Myometrial cell (primary cell): ENCODE data around the gene ZBTB46. TPM values are rescaled to one million over a fixed set of nuclear protein-coding genes. Genes with fewer than 3 reads are reported as not detected.

Source experiments
- total RNA-seq: library from RNA; depleted of rRNA; stranded (reverse); fragments of >200 nt; gene quantifications from 2 replicates; pipeline ENCODE4 v1.2.3, GENCODE V29; 2015

ZBTB46 gene, protein sequence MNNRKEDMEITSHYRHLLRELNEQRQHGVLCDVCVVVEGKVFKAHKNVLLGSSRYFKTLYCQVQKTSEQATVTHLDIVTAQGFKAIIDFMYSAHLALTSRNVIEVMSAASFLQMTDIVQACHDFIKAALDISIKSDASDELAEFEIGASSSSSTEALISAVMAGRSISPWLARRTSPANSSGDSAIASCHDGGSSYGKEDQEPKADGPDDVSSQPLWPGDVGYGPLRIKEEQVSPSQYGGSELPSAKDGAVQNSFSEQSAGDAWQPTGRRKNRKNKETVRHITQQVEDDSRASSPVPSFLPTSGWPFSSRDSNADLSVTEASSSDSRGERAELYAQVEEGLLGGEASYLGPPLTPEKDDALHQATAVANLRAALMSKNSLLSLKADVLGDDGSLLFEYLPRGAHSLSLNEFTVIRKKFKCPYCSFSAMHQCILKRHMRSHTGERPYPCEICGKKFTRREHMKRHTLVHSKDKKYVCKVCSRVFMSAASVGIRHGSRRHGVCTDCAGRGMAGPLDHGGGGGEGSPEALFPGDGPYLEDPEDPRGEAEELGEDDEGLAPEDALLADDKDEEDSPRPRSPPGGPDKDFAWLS
- total RNA-seq: 21.1 and 34.3 TPM in 2 replicates

GRCh38 chr20:63830841-63831588 lies at the start of gene ZBTB46:
TSS of gene ZBTB46 (minus strand) at chr20:63831264. CDS start at chr20:63790757, 40,507 bp downstream.

DNA sequence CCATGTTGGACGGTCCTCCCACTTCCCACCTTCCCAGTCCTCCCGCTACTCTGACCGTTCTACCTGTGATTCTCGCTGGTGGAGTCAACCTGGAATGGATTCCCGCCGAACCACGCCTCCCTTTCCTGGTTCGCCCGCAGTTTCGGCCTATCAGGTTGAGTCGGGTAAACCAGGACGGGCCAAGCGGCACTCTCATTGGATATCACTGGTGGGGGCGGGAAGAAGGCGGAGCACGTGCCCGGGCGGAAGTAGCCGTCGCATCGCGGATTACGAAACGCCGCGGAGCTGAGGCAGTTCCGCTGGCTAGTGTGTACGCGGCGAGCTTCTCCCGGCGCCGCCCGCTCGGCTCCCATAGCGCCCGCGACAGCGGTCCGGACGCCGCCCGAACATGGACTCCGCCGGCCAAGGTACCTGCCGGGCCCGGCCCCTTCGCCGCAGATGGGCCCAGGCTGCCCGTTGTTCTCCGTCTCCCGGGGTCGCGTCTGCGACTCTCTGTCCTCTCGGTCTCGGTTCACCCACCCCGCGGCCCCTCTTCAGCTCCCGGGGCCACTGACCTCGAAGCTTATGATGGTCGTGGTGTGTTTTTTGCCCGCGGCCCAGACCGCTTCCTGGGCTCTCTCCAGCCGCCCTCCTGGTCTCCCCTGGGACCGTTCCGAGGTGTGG lies 34.0 kb upstream of the ZBTB46 start, which contains the start of gene TPD52L2:
Gene TPD52L2, plus strand, starts transcription at position 293 of the 663 bp plus-strand sequence. Its CDS starts 96 bp downstream, at position 389.

GRCh38 chr20:63861365-63861934 lies 30.4 kb upstream of the ZBTB46 start, which contains the start of gene ABHD16B:
TSS of gene ABHD16B (plus strand) at chr20:63861498. CDS start at chr20:63861541, 43 bp downstream.

GRCh38 chr20:63739130-63740069 lies 91.7 kb downstream of the ZBTB46 start, which contains the start of gene SLC2A4RG:
TSS of gene SLC2A4RG (plus strand) at chr20:63739776. CDS start at chr20:63739913, 137 bp downstream.

GRCh38 chr20:63735859-63736718 lies 95.0 kb downstream of the ZBTB46 start, which contains the start of gene LIME1:
TSS of gene LIME1 (plus strand) at chr20:63736664. CDS start at chr20:63737550, 886 bp downstream.

DNA sequence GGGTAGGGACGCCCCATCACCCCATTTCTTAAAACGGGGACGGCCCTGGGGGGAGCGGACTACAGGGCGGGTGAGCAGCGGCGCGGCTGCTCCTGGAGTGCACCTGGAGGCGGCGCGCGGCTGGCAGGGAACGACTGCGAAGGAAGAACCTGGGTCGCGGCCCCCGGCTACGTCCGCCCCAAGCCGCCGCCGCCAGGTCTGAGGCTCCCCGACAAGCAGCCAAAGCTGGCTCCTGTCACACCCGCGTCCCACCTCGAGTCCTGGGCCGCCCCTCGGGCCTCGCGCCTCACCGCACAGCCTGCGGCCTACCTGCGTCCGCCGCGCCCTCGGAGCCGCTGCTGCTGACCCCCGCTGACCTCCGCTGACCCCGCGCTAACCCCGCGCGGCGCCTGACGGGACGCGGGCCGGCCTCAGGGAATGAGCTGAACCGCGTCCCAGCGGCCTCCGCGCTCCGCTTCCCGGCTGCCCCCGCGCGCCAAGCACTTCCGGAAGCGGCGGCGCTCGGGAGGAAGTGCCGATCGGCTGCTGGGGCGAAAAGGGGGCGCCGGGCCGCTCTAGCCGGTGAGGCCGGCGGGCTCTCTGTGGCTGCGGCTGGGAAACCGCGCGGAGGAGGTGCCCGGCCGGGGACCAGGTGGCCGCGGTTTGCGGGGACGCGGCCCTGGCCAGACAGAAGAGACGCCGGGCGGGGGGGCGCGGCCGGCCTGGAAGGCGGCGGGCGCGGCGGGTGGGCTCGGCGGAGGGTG lies 123.3 kb downstream of the ZBTB46 start, which contains the start of the genes ARFRP1 and ZGPAT:
Gene ARFRP1, minus strand, starts transcription at position 419 of the 743 bp plus-strand sequence. CDS start 885 bp downstream, outside the sequence.
Gene ZGPAT, plus strand, starts transcription at position 482 of the 743 bp plus-strand sequence. CDS start 542 bp downstream, outside the sequence.

GRCh38 chr20:63696628-63697356 lies 134.3 kb downstream of the ZBTB46 start, which contains the start of gene TNFRSF6B:
TSS of gene TNFRSF6B (plus strand) at chr20:63696652. CDS start at chr20:63696768, 116 bp downstream.

Other genes with a start within 250 kb of the ZBTB46 start
- gene GMEB2, start 204.2 kb downstream of the ZBTB46 start, total RNA-seq: 11.3 and 13.3 TPM in 2 replicates
- gene STMN3, start 177.8 kb downstream of the ZBTB46 start, total RNA-seq: 53.3 and 67.2 TPM in 2 replicates
- 13.5 and 14.0 TPM in 2 replicates for gene RTEL1, start 173.0 kb downstream of the ZBTB46 start, total RNA-seq
- 250 and 261 TPM in 2 replicates for gene TNFRSF6B, start 134.6 kb downstream of the ZBTB46 start, total RNA-seq
- 38.9 and 59.5 TPM in 2 replicates for gene ARFRP1, start 123.3 kb downstream of the ZBTB46 start, total RNA-seq
- gene ZGPAT, start 123.2 kb downstream of the ZBTB46 start, total RNA-seq: 24.1 and 42.7 TPM in 2 replicates
- gene LIME1, start 94.6 kb downstream of the ZBTB46 start, total RNA-seq: 0.58 and 1.4 TPM in 2 replicates
- 49.3 and 69.3 TPM in 2 replicates for gene SLC2A4RG, start 91.5 kb downstream of the ZBTB46 start, total RNA-seq
- not detected in 2 replicates for gene ABHD16B, start 30.2 kb upstream of the ZBTB46 start, total RNA-seq
- 192 and 206 TPM in 2 replicates for gene TPD52L2, start 34.0 kb upstream of the ZBTB46 start, total RNA-seq
- gene DNAJC5, start 63.9 kb upstream of the ZBTB46 start, total RNA-seq: 38.6 and 43.4 TPM in 2 replicates
- 23.4 and 27.1 TPM in 2 replicates for gene UCKL1, start 125.2 kb upstream of the ZBTB46 start, total RNA-seq
- gene ZNF512B, start 138.7 kb upstream of the ZBTB46 start, total RNA-seq: 7.1 and 8.6 TPM in 2 replicates
- 1.4 and 2.1 TPM in 2 replicates for gene SAMD10, start 148.4 kb upstream of the ZBTB46 start, total RNA-seq
- 41.5 and 43.6 TPM in 2 replicates for gene PRPF6, start 149.9 kb upstream of the ZBTB46 start, total RNA-seq
- under 0.01 TPM in 1 of 2 replicates, not detected in the other for gene C20orf204, start 204.9 kb upstream of the ZBTB46 start, total RNA-seq
- gene SOX18, start 218.4 kb upstream of the ZBTB46 start, total RNA-seq: 0.29 TPM in 1 of 2 replicates, not detected in the other
- gene TCEA2, start 231.9 kb upstream of the ZBTB46 start, total RNA-seq: 4.8 and 17.3 TPM in 2 replicates
- gene RGS19, start 248.3 kb upstream of the ZBTB46 start, total RNA-seq: 7.5 and 20.2 TPM in 2 replicates
- 3.2 and 3.5 TPM in 2 replicates for gene OPRL1, start 248.8 kb upstream of the ZBTB46 start, total RNA-seq